Non-pigmented ciliary epithelial cell (primary cell): Measurements from ENCODE around the gene ATP6V1F.

Experiments used
- DNase-seq: peaks from one replicate; pipeline ENCODE4 v3.0.0-alpha.2; 2010; ENCODE audit warnings: low read depth

The ATP6V1F gene

GRCh38 chr7:128848289-128849155, 14.1 kb upstream of the ATP6V1F start:
- no peak for DNase-seq

GRCh38 chr7:128849156-128849515, 13.5 kb upstream of the ATP6V1F start:
- no peak for DNase-seq

GRCh38 chr7:128849804-128850490, 12.7 kb upstream of the ATP6V1F start:
- no peak for DNase-seq

GRCh38 chr7:128852537-128853254, 10.0 kb upstream of the ATP6V1F start:
- no peak for DNase-seq

GRCh38 chr7:128853799-128854198, 8.9 kb upstream of the ATP6V1F start:
- DNase-seq: no peak

- no peak for DNase-seq
These were observed 8.3 kb upstream of the ATP6V1F start for GRCh38 chr7:128854396-128854795.

GRCh38 chr7:128855559-128855958, 7.1 kb upstream of the ATP6V1F start:
- DNase-seq: no peak

- DNase-seq: no peak
These were observed 6.5 kb upstream of the ATP6V1F start for GRCh38 chr7:128856001-128856718.

GRCh38 chr7:128858380-128859231, 4.0 kb upstream of the ATP6V1F start:
- DNase-seq: no peak

GRCh38 chr7:128859232-128860157, 3.2 kb upstream of the ATP6V1F start:
- no peak for DNase-seq

- DNase-seq: no peak
These were observed 2.2 kb upstream of the ATP6V1F start for GRCh38 chr7:128860158-128861073.

- no peak for DNase-seq
These were observed 592 bp upstream of the ATP6V1F start for GRCh38 chr7:128861957-128862570.

- peak; percentile 35 for DNase-seq
These were observed 855 bp downstream of the ATP6V1F start for GRCh38 chr7:128863433-128863989.

- DNase-seq: no peak
These were observed 2.6 kb downstream of the ATP6V1F start for GRCh38 chr7:128865303-128865702.

GRCh38 chr7:128865996-128866877, 3.6 kb downstream of the ATP6V1F start:
- DNase-seq: no peak

- no peak for DNase-seq
These were observed 4.6 kb downstream of the ATP6V1F start for GRCh38 chr7:128867241-128867640.
